ENCODE data around the gene SLC35A2. TPM values are rescaled to one million over a fixed set of nuclear protein-coding genes. Genes with fewer than 3 reads are reported as not detected.

The SLC35A2 gene
- 10 to 100 TPM; 11.4 to 12.7 TPM for total RNA-seq
- 1 to 10 TPM; 6.8 to 8.1 (median 7.3) TPM for polyA plus RNA-seq
- total RNA-seq, result 11.7 to 64.3 (median 24.0) reads per million in 6 experiments

- Mint-ChIP-seq H3K27me3 (no peaks in the 10 kb centered on the region), H3K9me3 (peaks cover 0 to 2% (median 0%) of the 10 kb centered on the region in 9 donors), H3K4me1 (peaks cover 16 to 59% (median 47%) of the 10 kb centered on the region in 4 donors), H3K4me3 (peak within 1 kb of the TSS; percentile 89 to 97 (median 94)), H3K36me3 (peaks cover 0 to 54% (median 6%) of the 10 kb centered on the region in 3 donors), H3K27ac (peak within 1 kb of the TSS; percentile 88 to 98 (median 96))
- DNase-seq (peak; percentile 72 to 94 (median 90)), ATAC-seq (peak; percentile 79 to 80)
- POLR2A ChIA-PET, result interaction anchor here (0.6 to 7.1 kb wide), 22 partner anchors 8 to 361 kb away, joined by 3 to 91 read pairs (median 4); partner anchors contain the start of genes HDAC6, OTUD5, PQBP1 and TFE3
Observed at GRCh38 chrX:48911412-48912182, at the start of gene SLC35A2. Gene SLC35A2 (minus strand): TSS chrX:48911646. CDS start chrX:48911636, 10 bp downstream.

GRCh38 chrX:48960291-48960690 is 48.8 kb upstream of the SLC35A2 start:
- POLR2A ChIA-PET, result interaction anchor here (1.4 kb wide), 1 partner anchor 8 kb away, joined by 3 read pairs; no protein-coding TSS in a partner anchor
- Mint-ChIP-seq H3K9me3 (peaks cover 0 to 3% (median 0%) of the 10 kb centered on the region in 9 donors), H3K4me1 (peaks cover 10 to 36% (median 22%) of the 10 kb centered on the region in 4 donors), H3K27me3 (no peaks in the 10 kb centered on the region), H3K4me3 (peak overlapping the region in 8 of 10 donors; percentile 8 to 69 (median 38)), H3K27ac (peak overlapping the region in 9 of 10 donors; percentile 16 to 100 (median 82)), H3K36me3 (peaks cover 0 to 4% (median 0%) of the 10 kb centered on the region in 3 donors)
- DNase-seq (no peak), ATAC-seq (no peak)

- ATAC-seq (no peak), DNase-seq (peak in 2 of 10 donors; percentile 28 to 61)
- POLR2A ChIA-PET, result interaction anchor here (0.5 to 5.5 kb wide), 36 partner anchors 10 to 1959 kb away, joined by 3 to 94 read pairs (median 6); partner anchors contain the start of genes ERAS, GRIPAP1, HDAC6 and KCND1
- Mint-ChIP-seq H3K4me1 (peaks cover 15 to 52% (median 35%) of the 10 kb centered on the region in 4 donors), H3K36me3 (peaks cover 0 to 13% (median 0%) of the 10 kb centered on the region in 3 donors), H3K27ac (peak overlapping the region; percentile 96 to 100 (median 100)), H3K9me3 (peaks cover 0 to 3% (median 0%) of the 10 kb centered on the region in 9 donors), H3K27me3 (no peaks in the 10 kb centered on the region), H3K4me3 (peak overlapping the region; percentile 93 to 100 (median 99))
Observed at GRCh38 chrX:48958635-48959094, 47.2 kb upstream of the SLC35A2 start.

GRCh38 chrX:48957827-48958634 is 46.6 kb upstream of the SLC35A2 start:
- H3K27ac Mint-ChIP-seq, result peak overlapping the region; percentile 96 to 100 (median 100)
- POLR2A ChIA-PET, result interaction anchor here (0.6 to 5.5 kb wide), 35 partner anchors 10 to 1958 kb away, joined by 3 to 94 read pairs (median 6); partner anchors contain the start of genes ERAS, GRIPAP1, HDAC6 and KCND1
- peak overlapping the region; percentile 93 to 100 (median 99) for H3K4me3 Mint-ChIP-seq
- DNase-seq (peak; percentile 87 to 98 (median 93)), ATAC-seq (peak; percentile 80 to 81)
- peaks cover 18 to 56% (median 42%) of the 10 kb centered on the region in 4 donors for H3K4me1 Mint-ChIP-seq
- H3K36me3 Mint-ChIP-seq, result peaks cover 0 to 16% (median 0%) of the 10 kb centered on the region in 3 donors
- peaks cover 0 to 3% (median 0%) of the 10 kb centered on the region in 9 donors for H3K9me3 Mint-ChIP-seq
- no peaks in the 10 kb centered on the region for H3K27me3 Mint-ChIP-seq

GRCh38 chrX:48957477-48957826 is 46.0 kb upstream of the SLC35A2 start, which contains the start of gene OTUD5:
Gene OTUD5 (minus strand): TSS chrX:48957607. CDS start chrX:48957570, 37 bp downstream.
- H3K27ac Mint-ChIP-seq, result peak within 1 kb of the TSS; percentile 96 to 100 (median 100)
- H3K4me1 Mint-ChIP-seq, result peaks cover 19 to 62% (median 48%) of the 10 kb centered on the region in 4 donors
- ATAC-seq (peak; percentile 57 to 61), DNase-seq (peak in 9 of 10 donors; percentile 70 to 91 (median 79))
- peaks cover 0 to 16% (median 0%) of the 10 kb centered on the region in 3 donors for H3K36me3 Mint-ChIP-seq
- H3K4me3 Mint-ChIP-seq, result peak within 1 kb of the TSS; percentile 93 to 100 (median 99)
- H3K9me3 Mint-ChIP-seq, result peaks cover 0 to 3% (median 0%) of the 10 kb centered on the region in 9 donors
- POLR2A ChIA-PET, result interaction anchor here (0.9 to 5.5 kb wide), 23 partner anchors 9 to 418 kb away, joined by 3 to 94 read pairs (median 8); partner anchors contain the start of genes GRIPAP1, HDAC6, KCND1 and PIM2
- no peaks in the 10 kb centered on the region for H3K27me3 Mint-ChIP-seq

- no peaks in the 10 kb centered on the region for H3K27me3 Mint-ChIP-seq
- peaks cover 0 to 3% (median 0%) of the 10 kb centered on the region in 9 donors for H3K9me3 Mint-ChIP-seq
- POLR2A ChIA-PET, result interaction anchor here (0.9 to 5.5 kb wide), 11 partner anchors 13 to 417 kb away, joined by 3 to 94 read pairs (median 17); partner anchors contain the start of genes GRIPAP1, PIM2, PQBP1 and TBC1D25
- peaks cover 19 to 68% (median 53%) of the 10 kb centered on the region in 4 donors for H3K4me1 Mint-ChIP-seq
- peak; percentile 13 to 22 for ATAC-seq
- DNase-seq, result peak; percentile 27 to 73 (median 56)
- peak overlapping the region; percentile 75 to 93 (median 82) for H3K4me3 Mint-ChIP-seq
- peaks cover 0 to 19% (median 0%) of the 10 kb centered on the region in 3 donors for H3K36me3 Mint-ChIP-seq
- H3K27ac Mint-ChIP-seq, result peak overlapping the region; percentile 75 to 100 (median 92)
Observed at GRCh38 chrX:48956728-48957414, 45.4 kb upstream of the SLC35A2 start.

- peaks cover 7 to 53% (median 47%) of the 10 kb centered on the region in 4 donors for H3K4me1 Mint-ChIP-seq
- ATAC-seq (no peak), DNase-seq (no peak)
- H3K4me3 Mint-ChIP-seq, result no peak overlapping the region
- no peaks in the 10 kb centered on the region for H3K27me3 Mint-ChIP-seq
- H3K9me3 Mint-ChIP-seq, result no peaks in the 10 kb centered on the region
- peak overlapping the region in 4 of 10 donors; percentile 32 to 63 (median 42) for H3K27ac Mint-ChIP-seq
- POLR2A ChIA-PET, result interaction anchor here (0.6 to 1.3 kb wide), 7 partner anchors 9 to 299 kb away, joined by 3 to 6 read pairs (median 4); partner anchors contain the start of gene SLC35A2
- peaks cover 0 to 19% (median 0%) of the 10 kb centered on the region in 3 donors for H3K36me3 Mint-ChIP-seq
Observed at GRCh38 chrX:48948589-48948988, 37.1 kb upstream of the SLC35A2 start.

- POLR2A ChIA-PET, result interaction anchor here (0.6 to 13.3 kb wide), 7 partner anchors 9 to 54 kb away, joined by 3 to 276 read pairs (median 7); partner anchors contain the start of genes PIM2 and SLC35A2
- Mint-ChIP-seq H3K27me3 (no peaks in the 10 kb centered on the region), H3K36me3 (peaks cover 0 to 18% (median 0%) of the 10 kb centered on the region in 3 donors), H3K9me3 (no peaks in the 10 kb centered on the region), H3K4me1 (peaks cover 16 to 56% (median 51%) of the 10 kb centered on the region in 4 donors), H3K4me3 (peak overlapping the region; percentile 18 to 59 (median 40)), H3K27ac (peak overlapping the region; percentile 69 to 92 (median 78))
- DNase-seq (peak; percentile 26 to 76 (median 50)), ATAC-seq (peak; percentile 65 to 74)
Observed at GRCh38 chrX:48945517-48946348, 34.3 kb upstream of the SLC35A2 start.

- peak overlapping the region; percentile 85 to 96 (median 93) for H3K27ac Mint-ChIP-seq
- POLR2A ChIA-PET, result interaction anchor here (2.3 to 13.3 kb wide), 4 partner anchors 14 to 52 kb away, joined by 6 to 276 read pairs (median 92); partner anchors contain the start of genes OTUD5, PIM2 and SLC35A2
- DNase-seq (no peak), ATAC-seq (no peak)
- peaks cover 0 to 14% (median 0%) of the 10 kb centered on the region in 3 donors for H3K36me3 Mint-ChIP-seq
- peaks cover 30 to 78% (median 77%) of the 10 kb centered on the region in 4 donors for H3K4me1 Mint-ChIP-seq
- no peaks in the 10 kb centered on the region for H3K27me3 Mint-ChIP-seq
- peak overlapping the region in 6 of 10 donors; percentile 5 to 67 (median 51) for H3K4me3 Mint-ChIP-seq
- no peaks in the 10 kb centered on the region for H3K9me3 Mint-ChIP-seq
Observed at GRCh38 chrX:48942895-48943294, 31.4 kb upstream of the SLC35A2 start.

Measured in naive thymus-derived CD8-positive, alpha-beta T cell (primary cell).